ENCODE results near the gene NRGN.

The NRGN gene

DNA sequence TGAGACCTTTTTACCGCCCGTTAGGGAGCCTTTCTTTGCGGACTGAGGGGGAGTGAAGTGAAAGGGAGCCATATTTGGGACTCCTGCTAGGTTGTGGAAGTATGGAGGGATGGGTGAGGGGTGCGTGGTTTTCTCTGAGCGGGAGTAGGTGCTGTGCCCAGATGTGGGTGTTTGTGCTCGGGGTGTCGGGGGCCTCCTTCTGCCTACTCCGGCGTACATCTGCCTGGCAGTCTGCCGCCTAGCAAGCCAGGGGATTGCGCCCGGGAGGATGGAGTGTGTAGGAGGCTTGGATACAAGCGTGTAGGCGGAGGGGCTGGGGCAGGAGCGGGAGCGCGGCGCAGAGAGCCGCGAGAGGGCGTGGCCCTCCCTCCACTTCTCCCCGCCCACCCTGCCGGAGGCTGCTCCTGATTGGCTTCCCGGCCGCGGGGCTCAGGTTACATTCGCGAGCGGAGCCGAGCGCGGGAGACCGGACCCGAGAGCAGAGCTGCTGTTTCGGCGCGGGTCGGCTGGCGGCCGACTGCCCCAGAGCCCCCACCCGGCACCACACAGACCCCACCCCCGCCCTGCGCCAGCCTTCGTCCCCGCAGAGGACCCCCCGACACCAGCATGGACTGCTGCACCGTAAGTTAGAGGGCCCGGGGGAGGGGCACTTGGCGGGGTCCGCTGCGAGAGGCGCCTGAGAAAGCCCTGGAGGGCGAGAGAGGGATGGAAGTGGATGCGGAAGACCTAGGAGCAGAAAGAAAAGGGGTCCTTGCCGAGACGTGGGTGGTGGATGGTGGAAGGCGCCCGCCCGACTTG lies at the start of gene NRGN:
Gene NRGN (plus strand): TSS at position 464 of the 798 bp plus-strand sequence. CDS start 143 bp downstream, at position 607.
- peak; percentile 31 for DNase-seq

DNA sequence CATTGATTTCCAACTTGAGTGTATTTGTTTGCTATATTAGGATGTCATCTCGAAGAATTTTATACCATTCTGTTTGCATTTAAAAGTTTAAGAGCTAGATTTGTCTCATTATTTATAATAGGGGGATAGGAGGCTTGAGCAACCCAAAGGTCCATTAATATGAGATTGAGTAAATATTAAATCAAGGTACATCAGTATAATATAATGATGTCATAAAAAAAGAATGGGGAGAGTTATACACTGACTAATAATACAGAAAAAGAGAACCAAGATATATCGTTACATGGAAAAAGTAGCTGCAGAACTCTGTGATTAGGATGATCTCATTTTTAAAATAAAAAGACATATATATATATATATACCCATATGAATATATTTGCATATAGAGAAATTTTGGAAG lies 46.6 kb upstream of the NRGN start:
- no peak for DNase-seq

DNA sequence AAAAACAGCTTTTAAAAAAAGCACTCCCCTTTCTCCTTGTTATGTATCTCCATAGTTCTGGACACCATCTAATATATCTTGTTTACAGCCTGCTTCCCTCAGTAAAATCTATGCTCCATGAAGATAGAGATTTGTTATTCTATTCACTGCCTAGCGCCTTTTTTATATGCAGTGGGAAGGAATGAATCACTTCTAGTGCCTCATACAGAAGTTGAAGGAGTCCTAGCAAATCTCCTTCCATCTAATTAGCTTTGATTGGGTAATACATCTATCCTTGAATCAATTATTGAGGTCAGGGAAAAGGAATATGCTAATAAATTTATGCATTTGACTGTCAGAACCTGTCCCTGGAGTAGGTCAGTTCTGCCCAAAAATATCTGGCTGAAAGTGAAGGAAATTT lies 40.2 kb upstream of the NRGN start:
- no peak for DNase-seq

DNA sequence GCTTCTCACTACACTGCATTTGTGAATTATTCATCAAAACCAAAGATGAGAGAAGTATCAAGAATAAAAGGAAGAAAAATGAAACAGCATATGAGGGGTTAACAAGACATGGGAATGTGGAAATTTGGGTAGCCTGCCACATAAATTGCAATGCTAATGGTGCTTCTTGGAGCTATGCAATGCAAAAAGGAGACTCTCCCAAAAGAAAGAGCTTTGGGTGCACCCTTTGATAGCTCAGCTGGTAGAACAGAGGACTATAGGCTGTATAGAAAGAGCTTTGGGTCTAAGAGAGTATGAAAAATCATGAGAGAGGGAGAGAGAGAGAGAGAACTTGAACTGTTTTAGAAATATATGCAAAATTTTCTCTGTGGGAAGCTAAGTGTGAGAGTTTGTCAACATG lies 39.7 kb upstream of the NRGN start:
- DNase-seq, result no peak

DNA sequence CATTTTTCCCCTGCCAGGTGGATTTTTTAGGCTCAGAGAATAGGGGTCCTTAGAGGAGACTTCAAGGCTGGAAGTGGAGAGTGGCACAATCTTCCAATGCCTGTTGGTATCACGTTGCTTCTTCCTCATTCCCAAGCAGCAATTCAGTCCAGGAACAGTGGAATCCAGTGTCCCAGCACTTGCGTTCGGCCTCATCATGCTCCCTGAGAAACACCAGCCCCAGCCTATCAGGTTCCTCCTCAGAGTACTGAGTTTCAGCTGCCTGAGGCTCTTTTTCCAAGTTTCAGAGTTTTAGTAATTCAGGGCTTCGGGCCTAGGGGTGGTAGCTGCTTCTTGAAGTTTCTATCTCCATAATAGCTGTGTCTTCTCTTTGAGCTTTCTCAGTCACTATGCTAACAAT lies 31.9 kb upstream of the NRGN start:
- no peak for DNase-seq

DNA sequence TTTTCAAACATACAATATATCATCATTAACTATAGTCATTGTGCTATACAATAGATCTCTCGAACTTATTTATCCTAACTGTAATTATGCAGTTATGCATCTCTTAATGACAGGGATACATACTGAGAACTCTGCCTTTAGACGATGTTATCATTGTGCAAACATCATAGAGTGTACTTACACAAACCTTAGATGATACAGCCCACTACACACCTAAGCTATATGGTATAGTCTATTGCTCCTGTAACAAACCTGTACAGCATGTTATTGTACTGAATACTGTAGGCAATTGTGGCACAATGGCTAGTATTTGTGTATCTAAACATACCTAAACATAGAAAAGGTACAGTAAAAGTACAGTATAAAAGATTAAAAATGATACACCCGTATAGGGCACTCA lies 27.4 kb upstream of the NRGN start:
- DNase-seq, result no peak

DNA sequence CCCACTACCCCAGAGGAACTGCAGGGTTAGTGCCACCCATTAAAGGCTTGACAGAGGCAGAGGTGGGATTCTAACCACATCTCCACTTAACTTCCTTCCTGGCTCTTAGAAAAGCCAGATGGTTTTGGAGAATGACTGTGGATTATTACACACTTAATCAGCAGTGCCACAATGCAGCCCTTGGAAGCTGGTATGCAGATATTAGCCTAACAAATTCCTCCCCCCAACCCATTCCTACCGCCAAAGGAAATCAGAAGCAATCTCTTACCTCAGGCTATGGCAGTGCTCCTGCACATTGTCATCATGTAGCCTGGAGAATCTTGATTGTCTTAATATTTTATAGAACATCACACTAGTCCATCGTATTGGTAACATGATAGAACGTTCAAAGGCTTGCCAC lies 23.2 kb upstream of the NRGN start:
- DNase-seq, result no peak

DNA sequence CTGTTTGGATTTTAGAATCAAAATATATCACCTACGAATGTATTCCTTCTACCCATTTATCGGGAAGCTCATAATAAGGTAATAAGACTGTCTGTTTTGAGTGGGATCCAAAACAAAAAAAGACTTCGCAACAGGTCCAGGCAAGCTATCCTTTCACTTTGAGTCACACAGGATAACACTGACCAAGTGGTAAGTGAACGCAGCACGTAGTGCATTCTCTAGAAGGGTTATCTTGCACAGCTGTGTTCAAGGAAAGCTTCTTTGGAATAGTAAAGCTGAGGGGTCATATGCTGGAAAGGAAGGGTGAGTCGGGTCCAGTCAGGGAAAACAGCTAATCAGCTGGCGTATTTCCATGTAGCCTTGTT lies 22.3 kb upstream of the NRGN start:
- no peak for DNase-seq

DNA sequence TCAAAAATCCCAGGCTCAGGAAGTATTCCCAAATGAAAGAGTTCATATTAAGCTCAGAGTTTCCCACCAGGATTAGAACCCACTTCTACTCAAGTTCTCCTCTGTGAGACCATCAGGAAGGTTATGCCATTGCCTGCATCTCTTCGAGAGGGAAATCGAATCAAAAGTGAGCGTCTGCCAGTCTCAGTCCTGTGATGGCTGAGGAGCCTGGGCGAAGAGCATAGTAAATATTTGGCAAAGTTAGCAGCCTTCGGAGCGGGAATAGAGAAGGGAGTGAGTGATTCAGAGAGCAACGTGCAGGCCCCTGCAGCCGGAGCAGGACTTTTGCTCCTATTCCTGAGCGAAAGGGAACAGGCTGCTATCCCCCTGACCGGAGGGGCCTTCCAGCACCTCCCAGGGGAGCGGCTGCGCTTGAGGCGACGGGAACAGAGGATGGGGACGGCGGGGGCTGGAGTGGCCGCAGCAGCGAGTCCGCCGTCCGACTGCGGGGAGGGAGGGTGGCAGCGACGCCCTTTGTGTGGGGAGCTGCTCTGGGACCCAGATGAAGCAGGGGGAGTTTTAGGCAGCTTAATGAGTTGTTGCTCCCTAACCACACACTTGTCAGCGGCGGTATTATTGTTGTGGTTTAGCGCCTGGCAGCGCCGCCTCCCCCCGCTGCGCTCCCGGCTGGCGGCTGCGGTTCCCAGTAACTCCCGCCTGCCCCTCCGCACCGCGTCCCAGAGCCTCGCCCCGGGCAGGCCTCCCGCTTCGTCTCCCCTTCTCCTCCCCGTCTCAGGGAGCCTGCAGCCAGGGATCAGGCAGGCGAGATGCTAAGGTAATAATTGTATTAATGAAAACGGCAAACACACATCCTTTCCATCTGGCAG lies 21.7 kb upstream of the NRGN start:
- DNase-seq, result peak in 1 of 2 experiments; percentile 5

DNA sequence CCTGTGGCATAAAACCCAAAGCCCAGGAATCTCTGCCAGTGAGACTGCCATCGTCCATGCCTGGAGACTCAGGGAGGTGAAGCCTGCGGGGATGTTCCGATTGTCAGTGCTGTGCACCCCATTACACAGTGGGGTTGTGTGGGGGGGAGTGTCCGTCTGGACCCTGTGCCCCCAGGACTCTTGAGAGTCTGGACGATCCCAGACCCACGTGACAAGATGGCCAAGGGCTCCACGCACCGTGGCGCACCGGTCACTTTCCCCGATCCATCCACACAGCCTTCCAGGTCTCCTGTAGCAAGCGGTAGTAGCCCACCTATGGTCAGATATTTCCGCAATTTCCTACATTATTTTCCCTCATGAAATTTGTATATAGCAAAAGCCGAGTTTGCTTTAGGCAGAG lies 20.9 kb upstream of the NRGN start:
- DNase-seq, result no peak

DNA sequence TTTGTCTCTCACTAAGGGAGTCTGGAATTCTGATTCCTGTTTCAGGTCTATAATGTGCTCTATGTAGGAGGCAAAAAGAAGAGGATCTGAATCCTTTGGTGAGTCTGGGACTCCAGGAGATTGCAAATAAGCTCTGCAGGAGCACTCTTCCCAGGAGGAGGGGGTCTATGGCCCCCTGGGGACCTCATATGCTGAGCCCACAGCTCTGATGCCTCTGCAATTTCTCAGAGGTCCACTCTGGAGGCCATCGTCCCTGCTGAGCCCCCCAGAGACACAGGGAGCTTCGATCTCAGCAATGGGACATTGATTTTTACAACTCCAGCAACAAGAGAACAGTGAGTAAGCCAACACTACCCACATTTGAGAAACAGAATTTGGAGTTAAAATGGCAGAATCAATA lies 20.2 kb upstream of the NRGN start:
- no peak for DNase-seq

DNA sequence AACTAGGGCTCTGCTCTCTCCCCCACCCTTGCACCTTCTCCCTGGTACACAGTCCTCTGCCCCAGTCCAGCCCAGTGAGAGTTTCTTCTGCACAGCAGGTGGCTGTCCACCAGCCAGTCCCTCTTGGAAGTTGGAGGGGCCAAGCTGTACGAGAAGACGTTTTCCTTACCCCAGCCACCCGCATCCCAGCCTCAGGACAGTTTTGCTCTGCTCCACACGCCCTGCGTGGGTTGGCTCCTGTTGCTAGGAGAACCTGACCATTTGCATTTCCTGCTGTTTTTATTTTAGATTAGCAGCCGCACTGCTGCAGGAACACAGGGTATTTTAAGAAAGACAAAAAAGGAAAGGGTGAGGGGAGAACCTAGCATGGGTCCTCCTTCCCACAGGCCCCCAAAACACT lies 17.6 kb upstream of the NRGN start:
- DNase-seq, result no peak

DNA sequence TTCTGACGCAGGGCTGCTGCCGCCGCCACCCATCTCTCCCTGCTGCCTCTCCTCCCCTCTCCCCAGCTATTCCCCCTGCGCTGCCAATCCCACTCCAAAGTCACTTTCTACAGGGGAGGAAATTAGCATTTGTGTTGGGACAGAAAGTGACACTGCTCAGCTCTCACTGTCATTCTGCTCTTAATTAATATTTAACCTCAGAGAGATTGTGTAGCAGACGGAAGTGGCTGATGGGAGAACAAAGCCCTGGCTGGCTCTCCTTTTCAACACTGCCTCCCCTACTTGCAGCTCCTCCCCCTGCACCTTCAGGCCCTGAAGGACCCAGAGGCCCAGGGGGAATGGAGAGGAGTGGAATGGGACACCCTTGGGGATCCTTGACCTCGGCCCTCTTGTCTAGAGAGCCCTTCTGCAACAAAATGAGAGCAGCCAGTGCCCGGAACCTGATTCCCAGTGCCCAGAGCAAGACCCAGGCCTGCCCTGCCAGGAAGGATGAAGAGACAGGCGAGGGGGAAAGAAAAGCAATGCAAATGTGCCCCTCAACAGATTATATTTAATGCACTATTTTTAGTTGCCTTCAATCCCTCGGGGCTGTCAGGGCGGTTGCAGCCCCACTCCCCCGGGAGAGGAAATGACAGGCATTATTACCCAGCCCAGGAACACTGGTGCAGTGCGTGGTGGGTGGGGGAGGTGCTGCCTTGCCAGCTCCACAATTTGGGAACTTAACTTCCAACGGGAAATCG lies 14.6 kb upstream of the NRGN start:
- no peak for DNase-seq

DNA sequence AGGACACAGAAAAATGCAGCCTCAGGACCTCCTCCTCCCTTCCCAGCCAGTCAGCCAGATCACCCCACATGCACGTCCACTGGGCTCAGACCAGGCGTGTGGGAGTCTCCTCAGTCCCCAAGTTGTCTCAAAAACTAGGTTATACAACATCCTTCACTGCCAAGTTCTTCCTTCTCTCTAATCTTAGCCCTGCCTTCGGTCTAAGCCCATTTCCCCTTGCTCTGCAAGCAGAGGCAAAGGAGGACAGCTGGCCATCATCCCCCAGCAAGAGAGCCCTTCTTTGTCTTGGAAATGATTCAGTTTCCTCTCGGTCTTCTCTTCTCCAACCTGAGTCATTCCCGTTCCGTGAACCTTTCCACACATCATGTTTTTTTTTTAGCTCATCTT lies 14.0 kb upstream of the NRGN start:
- peak; percentile 21 to 31 for DNase-seq

DNA sequence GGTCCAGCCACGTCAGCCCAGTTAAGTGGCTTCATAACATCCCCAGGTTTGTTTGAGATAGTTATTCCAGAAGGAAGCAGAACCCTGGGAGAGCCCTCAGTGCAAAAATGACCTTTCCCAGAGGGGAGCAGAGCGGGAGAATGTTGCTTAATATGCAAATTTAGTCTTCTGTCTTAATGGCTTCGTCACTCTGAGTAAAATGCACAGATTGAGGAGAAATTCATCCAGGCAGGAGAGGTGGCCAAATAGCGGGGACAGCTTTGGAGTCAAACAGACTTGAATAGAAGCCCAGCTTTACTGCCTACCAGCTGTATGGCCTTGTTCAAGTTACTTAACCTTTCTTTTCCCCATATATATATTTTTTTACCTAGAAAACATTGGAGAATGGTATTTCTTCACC lies 12.3 kb upstream of the NRGN start:
- DNase-seq, result no peak

DNA sequence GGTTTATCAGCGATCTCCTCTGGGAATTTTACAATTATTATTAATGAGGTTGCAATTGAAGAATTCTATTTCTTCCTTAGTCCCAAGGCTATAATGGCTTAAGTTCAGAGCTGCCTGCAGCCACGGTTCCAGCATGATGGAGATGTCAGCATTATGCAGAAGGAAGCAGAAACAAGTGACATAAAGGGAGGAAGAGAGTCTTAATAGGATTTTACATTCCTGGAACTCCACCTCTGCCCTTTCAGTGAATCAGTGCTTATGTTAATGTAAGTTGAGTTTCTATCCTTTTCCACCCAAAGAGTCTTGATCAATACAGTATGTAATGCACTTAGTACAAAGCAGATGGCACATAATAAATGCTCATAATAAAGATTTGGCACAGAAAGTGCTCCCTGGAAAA lies 11.6 kb upstream of the NRGN start:
- DNase-seq, result no peak

DNA sequence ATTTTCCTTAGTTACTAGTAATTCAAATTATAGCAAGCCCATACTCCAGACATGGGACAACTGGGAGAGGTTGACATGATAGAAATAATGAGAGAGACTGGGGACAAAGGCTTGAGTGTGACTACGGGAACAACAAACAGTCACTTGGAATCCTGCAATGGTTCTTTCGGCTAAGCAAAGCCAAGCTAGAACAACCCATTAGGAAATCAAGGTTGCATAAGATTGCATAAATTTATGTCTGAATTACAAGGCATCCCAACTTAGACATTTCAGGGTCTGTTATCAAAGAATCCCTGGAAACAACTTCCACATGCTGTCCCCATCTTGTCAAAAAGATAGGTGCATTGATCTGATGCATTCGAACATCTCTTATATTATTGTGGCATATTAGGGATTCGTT lies 10.2 kb upstream of the NRGN start:
- DNase-seq, result no peak

DNA sequence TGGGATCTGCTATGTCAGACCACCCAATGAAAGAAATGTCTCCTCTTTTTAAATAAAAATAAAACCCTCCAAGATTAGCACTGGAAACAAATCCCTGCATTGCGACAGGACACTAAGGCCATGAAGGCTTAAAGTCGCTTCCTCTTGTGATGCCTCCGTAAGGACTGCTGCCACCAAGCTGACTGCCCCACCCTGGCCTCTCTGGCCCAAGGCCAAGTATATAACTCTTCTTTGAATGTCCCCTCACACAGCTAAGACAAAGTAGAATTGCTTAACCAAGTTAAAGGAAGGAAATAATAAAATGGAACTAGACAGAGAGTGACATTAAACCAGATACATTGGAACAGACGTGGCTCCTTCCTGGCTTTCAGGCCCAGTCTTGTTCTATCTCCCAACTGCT lies 7.5 kb upstream of the NRGN start:
- DNase-seq, result peak; percentile 52 to 53

DNA sequence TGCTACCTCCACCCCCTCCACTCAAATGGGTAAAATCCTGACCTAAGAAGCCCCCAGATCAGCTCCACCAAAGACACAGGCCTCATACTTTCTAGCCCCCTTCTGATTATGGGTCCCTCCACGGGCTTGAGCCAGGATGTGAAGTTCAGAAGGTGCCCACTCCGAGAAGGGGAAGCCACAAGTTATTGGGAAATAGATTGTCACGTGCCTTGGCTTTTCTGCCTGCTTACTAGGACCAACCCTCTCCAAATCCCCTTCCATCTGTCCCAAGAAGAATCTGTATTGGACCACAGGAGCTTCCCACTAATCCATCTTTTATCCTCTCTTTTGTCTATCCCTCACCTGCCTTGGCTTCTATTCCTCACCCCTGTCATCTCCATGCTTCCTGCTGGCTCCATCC lies 3.0 kb upstream of the NRGN start:
- DNase-seq, result peak; percentile 54 to 71

DNA sequence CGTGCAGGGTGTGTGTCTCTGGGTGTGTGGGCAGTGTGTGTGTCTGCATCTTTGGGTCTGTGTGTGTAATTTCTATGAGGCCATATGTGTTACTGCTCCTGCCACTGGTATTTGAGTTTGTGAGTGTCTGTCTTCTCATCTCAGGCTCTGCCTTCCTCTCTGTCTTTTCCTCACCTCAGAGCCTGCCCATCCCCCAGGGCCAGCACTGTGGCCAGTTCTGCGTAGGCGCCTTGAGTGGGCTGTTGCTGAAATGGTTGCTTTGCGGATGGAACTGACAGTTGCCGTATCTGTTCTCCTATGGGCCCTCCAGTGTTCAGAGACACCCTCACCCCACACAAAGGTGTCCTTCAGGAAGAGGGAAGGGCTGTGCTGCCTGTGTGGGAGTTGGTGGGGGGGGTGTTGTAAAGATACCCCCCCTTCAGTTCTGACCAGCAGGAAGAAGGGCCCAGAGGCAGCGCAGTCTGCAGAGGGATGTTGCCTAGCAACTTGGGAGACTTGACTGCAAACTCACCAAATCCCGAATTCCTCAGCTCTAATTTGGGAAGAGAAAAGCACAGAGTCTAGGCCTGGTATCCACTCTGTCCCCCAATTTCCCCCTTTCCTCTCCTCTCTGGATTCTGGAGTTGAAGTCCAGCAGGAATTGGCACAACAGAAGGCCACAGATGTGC lies 2.0 kb upstream of the NRGN start:
- DNase-seq, result no peak

DNA sequence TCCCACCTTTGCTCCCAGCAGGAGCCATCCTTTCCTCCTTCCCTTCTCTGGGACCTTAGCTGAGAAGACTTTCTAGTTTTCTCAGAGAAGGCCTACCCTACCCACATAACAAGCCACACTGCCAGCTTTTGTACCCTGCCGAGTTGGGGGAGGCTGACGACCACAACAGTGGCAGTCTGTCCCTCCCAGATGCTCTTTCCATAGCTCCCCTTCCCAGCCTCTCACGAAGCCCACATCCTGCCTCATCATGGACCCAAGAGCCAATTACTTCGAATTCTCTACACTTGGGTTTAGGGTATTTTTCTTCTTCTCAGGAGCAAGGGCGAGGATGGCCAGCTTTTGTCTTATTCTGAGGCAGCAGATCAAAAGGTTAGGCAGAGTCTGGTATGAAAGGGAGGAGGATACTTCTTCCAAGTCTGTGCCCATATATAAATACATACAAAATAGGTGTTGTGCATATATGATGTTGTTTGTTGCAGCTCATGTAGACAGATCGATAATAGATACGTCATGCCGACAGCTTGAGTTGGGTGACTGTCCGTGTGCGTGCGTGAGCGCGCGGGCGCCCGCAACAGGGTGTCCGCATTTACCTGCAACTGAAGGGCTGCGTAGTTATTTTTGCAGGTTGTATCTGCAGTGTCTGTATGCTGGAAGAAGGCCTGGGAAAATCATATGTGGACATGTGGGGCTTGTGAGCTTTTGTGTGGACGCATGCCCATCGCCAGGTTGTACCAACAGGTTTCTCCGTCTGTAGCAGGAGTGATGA lies 846 bp upstream of the NRGN start:
- no peak for DNase-seq

DNA sequence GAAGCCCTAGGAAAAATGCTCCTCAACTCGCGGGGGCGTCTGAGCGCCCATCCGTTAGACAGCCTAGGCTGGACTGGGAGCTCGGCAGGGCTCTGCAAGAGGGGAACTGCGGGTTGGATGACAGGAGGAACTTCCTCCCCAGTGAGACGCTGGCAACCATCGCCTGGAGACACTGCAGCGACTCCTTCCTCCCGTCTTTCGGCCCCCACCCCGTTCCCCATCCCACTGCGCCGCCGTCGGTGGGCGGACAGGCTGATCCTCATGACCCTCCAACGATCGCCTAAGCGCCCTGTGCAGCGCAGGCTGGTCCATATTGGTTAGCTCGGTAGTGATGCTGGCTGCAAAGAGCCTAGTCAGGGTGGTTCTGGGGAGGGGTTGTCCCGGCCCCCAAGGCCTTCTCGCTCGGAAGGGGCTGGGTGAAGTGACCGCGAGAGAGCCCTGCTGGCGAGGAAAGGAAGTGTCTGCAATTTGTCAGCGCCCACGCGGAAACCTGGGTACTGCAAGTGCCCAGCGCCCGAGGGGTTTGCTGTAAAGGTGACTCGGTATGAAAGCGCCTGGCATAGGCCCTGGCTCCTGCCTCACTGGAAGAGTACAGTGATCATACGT lies 638 bp downstream of the NRGN start:
- peak; percentile 31 to 33 for DNase-seq
